SK-N-SH (cell line): Measurements from ENCODE around the gene LIN52. TPM values are rescaled to one million over a fixed set of nuclear protein-coding genes. Genes with fewer than 3 reads are reported as not detected.
"Not testable (repeated sequence)": the region's sequence is repeated elsewhere in the genome, so short reads cannot be mapped to it uniquely, and the experiment has no call there.

ENCODE experiments used
- CTCF ChIA-PET: fragments of 300-600, 350-600 bp; formaldehyde crosslinking; extraction: SDS; loops from one replicate; lab custom pipeline; 2021; lab: Yijun Ruan, JAX
- POLR2A ChIA-PET: fragments of 350-600 bp; sonication (Branson Sonifier 250); formaldehyde crosslinking; extraction: SDS; loops from one replicate; lab custom pipeline; 2020; ENCODE audit warnings: antibody characterized with exemption, inconsistent platforms; lab: Yijun Ruan, JAX
- DNase-seq: peaks from one replicate; pipeline ENCODE4 v3.0.0; 2012
- H2AFZ ChIP-seq: fragments of 200-600 bp; sonication (generic); 2 replicates; pipeline ENCODE4 v1.8.1; 2016; ENCODE audit warnings: antibody characterized with exemption, mild to moderate bottlenecking, low read depth
- H3F3A ChIP-seq: fragments of 200-600 bp; sonication (generic); replicated peaks from 2 replicates; pipeline ENCODE3; 2016; ENCODE audit warnings: antibody characterized with exemption, mild to moderate bottlenecking; ENCODE audit not compliant: insufficient read depth
- H3K27ac ChIP-seq, 2 experiments: fragments of 200-500 bp in 1 of 2; fragments of 200-600 bp in 1 of 2; sonication (Bioruptor generic) in 1 of 2; sonication (generic), shearing (Covaris generic) in 1 of 2; 2 replicates each; pipeline versions ENCODE4 v1.5.1 to v1.6.1; 2014 to 2016; ENCODE audit warnings: low read depth in 2 of 2, inconsistent platforms in 1 of 2, low read length in 1 of 2, mild to moderate bottlenecking in 1 of 2, mixed read lengths in 1 of 2
- H3K27me3 ChIP-seq: fragments of 200-600 bp; sonication (generic), shearing (Covaris generic); 2 replicates; pipeline ENCODE4 v1.6.1; 2016; ENCODE audit warnings: mixed run types; ENCODE audit not compliant: insufficient read depth
- H3K36me3 ChIP-seq, 2 experiments: fragments of 200-500 bp in 1 of 2; fragments of 200-600 bp in 1 of 2; sonication (Bioruptor generic) in 1 of 2; sonication (generic) in 1 of 2; replicated peaks in 1 of 2; 2 replicates each; pipeline versions ENCODE3 to v1.5.1; 2014 to 2016; ENCODE audit warnings: low read length in 1 of 2, mild to moderate bottlenecking in 1 of 2; ENCODE audit not compliant: insufficient read depth in 2 of 2, control insufficient read depth in 1 of 2
- H3K4me1 ChIP-seq, 2 experiments: fragments of 200-500 bp in 1 of 2; fragments of 200-600 bp in 1 of 2; sonication (Bioruptor generic) in 1 of 2; sonication (generic), shearing (Covaris generic) in 1 of 2; 2 replicates each; pipeline versions ENCODE4 v1.5.1 to v1.6.1; 2014 to 2016; ENCODE audit warnings: low read depth in 1 of 2, low read length in 1 of 2, mixed run types in 1 of 2; ENCODE audit not compliant: insufficient read depth in 2 of 2, control insufficient read depth in 1 of 2
- H3K4me2 ChIP-seq: fragments of 200-600 bp; sonication (generic), shearing (Covaris generic); 2 replicates; pipeline ENCODE4 v1.6.1; 2017; ENCODE audit warnings: mixed run types
- H3K4me3 ChIP-seq, 2 experiments: fragments of 200-500 bp in 1 of 2; fragments of 200-600 bp in 1 of 2; sonication (Bioruptor generic) in 1 of 2; sonication (generic), shearing (Covaris generic) in 1 of 2; 2 replicates each; pipeline versions ENCODE4 v1.5.1 to v1.8.1; 2014 to 2016; ENCODE audit warnings: low read depth in 2 of 2, inconsistent platforms in 1 of 2, low read length in 1 of 2, mild to moderate bottlenecking in 1 of 2, mixed read lengths in 1 of 2, moderate library complexity in 1 of 2
- H3K79me2 ChIP-seq: fragments of 200-600 bp; sonication (generic); 2 replicates; pipeline ENCODE4 v1.8.1; 2017; ENCODE audit warnings: mild to moderate bottlenecking; ENCODE audit not compliant: insufficient read depth
- H3K9ac ChIP-seq: fragments of 200-600 bp; sonication (generic); 2 replicates; pipeline ENCODE4 v1.6.1; 2017; ENCODE audit warnings: mixed run types
- H3K9me2 ChIP-seq: fragments of 200-600 bp; sonication (generic); 2 replicates; pipeline ENCODE4 v1.6.1; 2017; ENCODE audit warnings: mixed run types
- H3K9me3 ChIP-seq: fragments of 200-600 bp; sonication (generic); 2 replicates; pipeline ENCODE4 v1.6.1; 2017; ENCODE audit warnings: mixed run types, mild to moderate bottlenecking, moderate library complexity
- H4K20me1 ChIP-seq: fragments of 200-600 bp; sonication (generic); 2 replicates; pipeline ENCODE4 v1.6.1; 2017; ENCODE audit warnings: mild to moderate bottlenecking, mixed run types; ENCODE audit not compliant: insufficient read depth
- CHD2 ChIP-seq: fragments of 150-350 bp; IDR thresholded peaks from 2 replicates; pipeline ENCODE4 v1.6.1; 2018; ENCODE audit warnings: low read length; ENCODE audit not compliant: partially characterized antibody
- ELF1 ChIP-seq: IDR thresholded peaks from 2 replicates; pipeline ENCODE4 v1.4.0; 2012
- EP300 ChIP-seq, 2 experiments: IDR thresholded peaks; 2 replicates each; pipeline versions ENCODE4 v1.4.0 to v1.6.1; 2012; ENCODE audit warnings: borderline replicate concordance in 1 of 2, low read depth in 1 of 2, low read length in 1 of 2
- EZH2phosphoT487 ChIP-seq: fragments of 200-600 bp; sonication (generic); IDR thresholded peaks from 2 replicates; pipeline ENCODE4 v1.6.1; 2017; ENCODE audit warnings: low read depth, mixed run types, mild to moderate bottlenecking, antibody characterized with exemption, moderate library complexity, borderline replicate concordance
- MXI1 ChIP-seq: IDR thresholded peaks from 2 replicates; pipeline ENCODE4 v1.6.1; 2012; ENCODE audit warnings: mild to moderate bottlenecking, low read depth, low read length, improper control_type of control experiment
- NFIC ChIP-seq: IDR thresholded peaks from 2 replicates; pipeline ENCODE4 v1.4.0; 2012; ENCODE audit warnings: borderline replicate concordance
- POLR2AphosphoS5 ChIP-seq: IDR thresholded peaks from 2 replicates; pipeline ENCODE4 v1.6.1; 2012; ENCODE audit warnings: low read depth, low read length
- RAD21 ChIP-seq: IDR thresholded peaks from 2 replicates; pipeline ENCODE4 v1.6.1; 2012; ENCODE audit warnings: mild to moderate bottlenecking, low read length
- RCOR1 ChIP-seq: fragments of 150-350 bp; IDR thresholded peaks from 2 replicates; pipeline ENCODE4 v1.6.1; 2017; ENCODE audit warnings: antibody characterized with exemption, low read length
- RFX5 ChIP-seq: IDR thresholded peaks from 2 replicates; pipeline ENCODE4 v1.6.1; 2012; ENCODE audit warnings: mild to moderate bottlenecking, improper control_type of control experiment, low read length
- SIN3A ChIP-seq: IDR thresholded peaks from 2 replicates; pipeline ENCODE4 v1.6.1; 2012; ENCODE audit warnings: low read depth, mild to moderate bottlenecking, low read length, moderate library complexity, borderline replicate concordance
- SMC3 ChIP-seq: IDR thresholded peaks from 2 replicates; pipeline ENCODE4 v1.6.1; 2012; ENCODE audit warnings: low read depth, low read length, improper control_type of control experiment
- TAF1 ChIP-seq: IDR thresholded peaks from 2 replicates; pipeline ENCODE4 v1.6.1; 2012; ENCODE audit warnings: low read depth, mild to moderate bottlenecking, low read length, moderate library complexity, borderline replicate concordance
- TEAD4 ChIP-seq: IDR thresholded peaks from 2 replicates; pipeline ENCODE4 v1.4.0; 2012; ENCODE audit warnings: mild to moderate bottlenecking, borderline replicate concordance; ENCODE audit not compliant: insufficient read depth
- YY1 ChIP-seq: IDR thresholded peaks from 2 replicates; pipeline ENCODE4 v1.4.0; 2012; ENCODE audit warnings: low read depth, mild to moderate bottlenecking
- WGBS: methylation state at CpG from one replicate; pipeline ENCODE4 v1.1.6; 2017; ENCODE audit warnings: low lambda C conversion rate; 5-methylcytosine and 5-hydroxymethylcytosine counted together
- polyA plus RNA-seq, 3 experiments: library from polyadenylated mRNA; depleted of rRNA; stranded (reverse); fragments of >200 nt; gene quantifications; 2 replicates each; pipeline ENCODE4 v1.2.3, GENCODE V29; 2012
- TF ChIP-seq, protein P1 (sequence below): fragments of 200-600 bp; sonication (generic); IDR thresholded peaks from 2 replicates; pipeline ENCODE4 v1.6.1; 2017; ENCODE audit warnings: antibody characterized with exemption, mild to moderate bottlenecking, moderate library complexity
- TF ChIP-seq, protein P2 (sequence below): fragments of 150-350 bp; IDR thresholded peaks from 2 replicates; pipeline ENCODE4 v1.6.1; 2017; ENCODE audit warnings: antibody characterized with exemption, low read length, low read depth, borderline replicate concordance
- TF ChIP-seq, protein P3 (sequence below): IDR thresholded peaks from 2 replicates; pipeline ENCODE4 v1.4.0; 2012; ENCODE audit warnings: low read depth

Gene LIN52
- polyA plus RNA-seq, 1 of the 3 experiments (the other 2 are of a cell fraction): 4.9 TPM

- H3K27me3 ChIP-seq, H3K79me2 ChIP-seq, H2AFZ ChIP-seq, H3F3A ChIP-seq, H3K4me2 ChIP-seq, POLR2A ChIA-PET, H3K27ac ChIP-seq, H3K9me2 ChIP-seq, H3K4me1 ChIP-seq, H3K9me3 ChIP-seq, H4K20me1 ChIP-seq, H3K4me3 ChIP-seq, H3K9ac ChIP-seq: not testable (repeated sequence)
- DNase-seq: peak; percentile 64
- CTCF ChIA-PET: interaction anchor here (0.6 to 2.9 kb wide), 26 partner anchors 10 to 847 kb away, joined by 3 to 36 read pairs (median 4); partner anchors contain the start of genes ALDH6A1 and LIN52
- H3K36me3 ChIP-seq: peaks cover 0 to 12% of the 10 kb centered on the region in 2 experiments
- TF ChIP-seq SMC3 (peak; percentile 66), RAD21 (peak; percentile 89)
- TF ChIP-seq, protein P1, sequence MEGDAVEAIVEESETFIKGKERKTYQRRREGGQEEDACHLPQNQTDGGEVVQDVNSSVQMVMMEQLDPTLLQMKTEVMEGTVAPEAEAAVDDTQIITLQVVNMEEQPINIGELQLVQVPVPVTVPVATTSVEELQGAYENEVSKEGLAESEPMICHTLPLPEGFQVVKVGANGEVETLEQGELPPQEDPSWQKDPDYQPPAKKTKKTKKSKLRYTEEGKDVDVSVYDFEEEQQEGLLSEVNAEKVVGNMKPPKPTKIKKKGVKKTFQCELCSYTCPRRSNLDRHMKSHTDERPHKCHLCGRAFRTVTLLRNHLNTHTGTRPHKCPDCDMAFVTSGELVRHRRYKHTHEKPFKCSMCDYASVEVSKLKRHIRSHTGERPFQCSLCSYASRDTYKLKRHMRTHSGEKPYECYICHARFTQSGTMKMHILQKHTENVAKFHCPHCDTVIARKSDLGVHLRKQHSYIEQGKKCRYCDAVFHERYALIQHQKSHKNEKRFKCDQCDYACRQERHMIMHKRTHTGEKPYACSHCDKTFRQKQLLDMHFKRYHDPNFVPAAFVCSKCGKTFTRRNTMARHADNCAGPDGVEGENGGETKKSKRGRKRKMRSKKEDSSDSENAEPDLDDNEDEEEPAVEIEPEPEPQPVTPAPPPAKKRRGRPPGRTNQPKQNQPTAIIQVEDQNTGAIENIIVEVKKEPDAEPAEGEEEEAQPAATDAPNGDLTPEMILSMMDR: peak; percentile 76
- TF ChIP-seq, all 33 proteins: peak for 3; not testable (repeated sequence) for 30
- WGBS: 95% methylated on average over 13 of the region's 13 CpGs
Measured at GRCh38 chr14:74111395-74112216, 26.9 kb downstream of the LIN52 start.

DNA sequence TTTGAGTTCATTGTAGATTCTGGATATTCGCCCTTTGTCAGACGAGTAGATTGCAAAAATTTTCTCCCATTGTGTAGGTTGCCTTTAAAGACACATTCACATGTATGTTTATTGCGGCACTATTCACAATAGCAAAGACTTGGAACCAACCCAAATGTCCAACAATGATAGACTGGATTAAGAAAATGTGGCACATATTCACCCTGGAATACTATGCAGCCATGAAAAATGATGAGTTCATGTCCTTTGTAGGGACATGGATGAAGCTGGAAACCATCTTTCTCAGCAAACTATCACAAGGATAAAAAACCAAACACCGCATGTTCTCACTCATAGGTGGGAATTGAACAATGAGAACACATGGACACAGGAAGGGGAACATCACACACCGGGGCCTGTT is 40.7 kb downstream of the LIN52 start:
- H3K4me3 ChIP-seq, H4K20me1 ChIP-seq, H3K4me1 ChIP-seq, H3K9me2 ChIP-seq, H3K9ac ChIP-seq, H3F3A ChIP-seq, H3K27ac ChIP-seq, H3K4me2 ChIP-seq, H3K36me3 ChIP-seq, H3K79me2 ChIP-seq, H3K9me3 ChIP-seq, DNase-seq, H3K27me3 ChIP-seq, POLR2A ChIA-PET, CTCF ChIA-PET, H2AFZ ChIP-seq: not testable (repeated sequence)
- 93% methylated on average over 5 of the region's 5 CpGs for WGBS

DNA sequence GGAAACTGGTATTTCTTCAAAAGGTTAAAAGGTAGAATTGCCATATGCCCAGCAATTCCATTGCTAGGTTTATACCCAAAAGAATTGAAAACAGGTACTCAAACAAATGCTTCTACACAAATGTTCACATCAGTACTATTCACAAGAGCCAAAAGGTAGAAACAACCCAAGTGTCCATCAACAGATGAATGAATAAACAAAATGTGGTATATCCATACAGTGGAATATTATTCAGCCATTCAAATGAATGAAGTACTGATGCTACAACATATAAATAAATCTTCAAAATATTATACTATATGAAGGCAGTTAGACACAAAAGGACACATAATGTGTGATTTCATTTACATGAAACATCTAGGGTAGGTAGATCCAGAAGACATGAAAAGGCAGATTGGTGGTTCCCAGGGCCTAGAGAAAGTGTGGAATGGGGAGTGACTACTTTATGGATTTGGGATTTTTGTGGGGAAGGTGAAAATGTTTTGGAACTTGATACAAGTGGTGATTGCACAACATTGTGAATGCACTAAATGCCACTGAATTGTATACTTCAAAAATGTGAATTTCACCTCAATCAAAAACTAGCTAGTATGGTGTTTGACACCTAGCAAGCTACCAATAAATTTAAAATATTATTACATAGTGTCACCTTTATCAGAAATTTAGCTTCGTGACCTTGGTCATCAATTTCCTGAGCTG is 41.7 kb downstream of the LIN52 start:
- Histone ChIP-seq H3F3A (no peaks in the 10 kb centered on the region), H3K27me3 (no peaks in the 10 kb centered on the region), H2AFZ (no peak overlapping the region), H3K27ac (no peak overlapping the region), H3K4me2 (no peak overlapping the region), H3K9me2 (no peaks in the 10 kb centered on the region), H3K9ac (no peak overlapping the region), H3K36me3 (no peaks in the 10 kb centered on the region), H4K20me1 (no peaks in the 10 kb centered on the region), H3K79me2 (no peaks in the 10 kb centered on the region), H3K4me3 (no peak overlapping the region), H3K4me1 (no peaks in the 10 kb centered on the region), H3K9me3 (no peaks in the 10 kb centered on the region)
- DNase-seq: no peak
- WGBS: 96% methylated on average over 1 of the region's 1 CpG
- ChIA-PET CTCF (interaction anchor here (0.9 to 1.0 kb wide), 3 partner anchors 13 to 15 kb away, joined by 3 read pairs; no protein-coding TSS in a partner anchor), POLR2A (no interaction called here)
- TF ChIP-seq NFIC (no peak), ELF1 (no peak), RFX5 (no peak), EP300 (IDR thresholded peaks at IDR 0.05; ENCODE audit: borderline replicate concordance in 1 of 2, low read depth in 1 of 2, low read length in 1 of 2) (no peak), SIN3A (no peak), CHD2 (no peak), YY1 (no peak), MXI1 (no peak), POLR2AphosphoS5 (no peak), RCOR1 (no peak), TAF1 (no peak), TEAD4 (no peak), EZH2phosphoT487 (no peak)
- TF ChIP-seq, protein P2, sequence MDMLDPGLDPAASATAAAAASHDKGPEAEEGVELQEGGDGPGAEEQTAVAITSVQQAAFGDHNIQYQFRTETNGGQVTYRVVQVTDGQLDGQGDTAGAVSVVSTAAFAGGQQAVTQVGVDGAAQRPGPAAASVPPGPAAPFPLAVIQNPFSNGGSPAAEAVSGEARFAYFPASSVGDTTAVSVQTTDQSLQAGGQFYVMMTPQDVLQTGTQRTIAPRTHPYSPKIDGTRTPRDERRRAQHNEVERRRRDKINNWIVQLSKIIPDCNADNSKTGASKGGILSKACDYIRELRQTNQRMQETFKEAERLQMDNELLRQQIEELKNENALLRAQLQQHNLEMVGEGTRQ: no peak
- TF ChIP-seq, protein P3, sequence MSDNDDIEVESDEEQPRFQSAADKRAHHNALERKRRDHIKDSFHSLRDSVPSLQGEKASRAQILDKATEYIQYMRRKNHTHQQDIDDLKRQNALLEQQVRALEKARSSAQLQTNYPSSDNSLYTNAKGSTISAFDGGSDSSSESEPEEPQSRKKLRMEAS: no peak
